DND-41 (cell line): ENCODE results near the gene CCT7.

ENCODE experiments used
- ATAC-seq: fragments of 200-7000 bp; cut with Tn5 transposase; 3 replicates; pipeline ENCODE4 v1.9.1; 2021; ENCODE audit warnings: low read depth; ENCODE audit not compliant: insufficient read depth
- DNase-seq: peaks from one replicate; pipeline ENCODE4 v3.0.0-alpha.2; 2020
- H2AFZ ChIP-seq: 2 replicates; pipeline ENCODE4 v1.6.0; 2012; ENCODE audit warnings: low read depth, low read length
- H3K27ac ChIP-seq: 2 replicates; pipeline ENCODE4 v1.5.1; 2012; ENCODE audit warnings: low read length, inconsistent platforms
- H3K27me3 ChIP-seq: fragments of 200-600 bp; sonication (generic); 2 replicates; pipeline ENCODE4 v1.6.0; 2012; ENCODE audit warnings: low read length, mild to moderate bottlenecking, inconsistent platforms; ENCODE audit not compliant: insufficient read depth, poor library complexity
- H3K36me3 ChIP-seq: 2 replicates; pipeline ENCODE4 v1.5.1; 2012; ENCODE audit warnings: low read length, inconsistent platforms; ENCODE audit not compliant: insufficient read depth
- H3K4me1 ChIP-seq: 2 replicates; pipeline ENCODE4 v1.5.1; 2012; ENCODE audit warnings: mild to moderate bottlenecking, low read length; ENCODE audit not compliant: insufficient read depth
- H3K4me2 ChIP-seq: 2 replicates; pipeline ENCODE4 v1.6.0; 2012; ENCODE audit warnings: mild to moderate bottlenecking, moderate library complexity, low read length, inconsistent platforms; ENCODE audit not compliant: insufficient read depth
- H3K4me3 ChIP-seq, 2 experiments: fragments of 200-600 bp in 1 of 2; shearing (Covaris generic) in 1 of 2; 2 replicates each; pipeline ENCODE4 v1.5.1; 2012 to 2016; ENCODE audit warnings: inconsistent platforms in 2 of 2, low read length in 2 of 2, mild to moderate bottlenecking in 2 of 2, low read depth in 1 of 2, moderate library complexity in 1 of 2
- H3K79me2 ChIP-seq: 2 replicates; pipeline ENCODE4 v1.6.0; 2012; ENCODE audit warnings: low read length, inconsistent platforms; ENCODE audit not compliant: insufficient read depth
- H3K9ac ChIP-seq: 2 replicates; pipeline ENCODE4 v1.6.0; 2012; ENCODE audit warnings: low read depth, mild to moderate bottlenecking, inconsistent platforms, low read length, moderate library complexity
- H3K9me3 ChIP-seq: 2 replicates; pipeline ENCODE4 v1.5.1; 2012; ENCODE audit warnings: low read length, moderate library complexity, mild to moderate bottlenecking, inconsistent platforms; ENCODE audit not compliant: insufficient read depth, severe bottlenecking
- H4K20me1 ChIP-seq: 2 replicates; pipeline ENCODE4 v1.6.0; 2012; ENCODE audit warnings: low read length; ENCODE audit not compliant: insufficient read depth
- CTCF ChIP-seq: IDR thresholded peaks from 2 replicates; pipeline ENCODE4 v1.5.1; 2012; ENCODE audit warnings: borderline replicate concordance, low read length, moderate library complexity, mild to moderate bottlenecking; ENCODE audit not compliant: poor library complexity, severe bottlenecking; ENCODE audit errors: extremely low read depth
- EZH2 ChIP-seq: IDR thresholded peaks from 3 replicates; pipeline ENCODE4 v1.6.1; 2012; ENCODE audit warnings: borderline replicate concordance, low read depth, mild to moderate bottlenecking, moderate library complexity, low read length, inconsistent platforms; ENCODE audit not compliant: severe bottlenecking

CCT7 gene

DNA sequence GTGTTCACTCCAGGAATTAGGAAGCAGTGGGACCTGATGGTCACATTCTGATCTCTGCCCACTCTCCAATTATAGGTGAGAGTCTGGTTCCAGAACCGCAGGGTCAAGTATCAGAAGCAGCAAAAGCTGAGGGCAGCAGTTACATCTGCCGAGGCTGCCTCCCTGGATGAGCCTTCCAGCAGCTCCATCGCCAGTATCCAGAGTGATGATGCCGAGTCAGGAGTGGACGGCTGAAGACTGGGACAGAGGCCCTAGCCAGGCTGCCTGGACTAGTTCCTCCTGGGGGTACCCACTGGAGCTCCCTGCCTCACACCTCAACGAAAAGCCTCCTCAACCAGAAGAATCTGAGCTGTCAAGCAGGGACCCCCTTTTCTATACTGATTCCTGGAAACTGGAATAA, 23.4 kb upstream of the CCT7 start:
- H3K4me3 ChIP-seq = no peak overlapping the region
- no peaks in the 10 kb centered on the region for H4K20me1 ChIP-seq
- no peaks in the 10 kb centered on the region for H3K9me3 ChIP-seq
- no peak overlapping the region for H3K27ac ChIP-seq
- DNase-seq = no peak
- H3K4me1 ChIP-seq = peaks cover 30% of the 10 kb centered on the region
- no peak overlapping the region for H3K9ac ChIP-seq
- no peak overlapping the region for H3K4me2 ChIP-seq
- H3K36me3 ChIP-seq = no peaks in the 10 kb centered on the region
- H3K27me3 ChIP-seq = no peaks in the 10 kb centered on the region
- H3K79me2 ChIP-seq = peaks cover 22% of the 10 kb centered on the region
- no peak overlapping the region for H2AFZ ChIP-seq
- no peak for ATAC-seq
- TF ChIP-seq CTCF = no peak
- no peak for TF ChIP-seq EZH2

- peaks cover 34% of the 10 kb centered on the region for H3K4me1 ChIP-seq
- no peak overlapping the region for H3K4me3 ChIP-seq
- H2AFZ ChIP-seq = peak overlapping the region; percentile 74; the same call in 1 of the 2 replicates
- H3K27me3 ChIP-seq = no peaks in the 10 kb centered on the region
- TF ChIP-seq EZH2 = no peak
- TF ChIP-seq CTCF = no peak
- ATAC-seq = no peak
- no peaks in the 10 kb centered on the region for H4K20me1 ChIP-seq
- H3K27ac ChIP-seq = no peak overlapping the region
- no peak overlapping the region for H3K9ac ChIP-seq
- H3K4me2 ChIP-seq = no peak overlapping the region
- no peaks in the 10 kb centered on the region for H3K36me3 ChIP-seq
- no peak for DNase-seq
- no peaks in the 10 kb centered on the region for H3K9me3 ChIP-seq
- peaks cover 34% of the 10 kb centered on the region for H3K79me2 ChIP-seq
Observed at GRCh38 chr2:73212098-73212447, 22.0 kb upstream of the CCT7 start.

- Histone ChIP-seq H3K36me3 (no peaks in the 10 kb centered on the region), H3K4me1 (peaks cover 34% of the 10 kb centered on the region), H3K9me3 (no peaks in the 10 kb centered on the region), H3K4me3 (peak overlapping the region in 1 of 2 experiments; percentile 82; a peak in 1 of 4 replicates), H3K9ac (no peak overlapping the region; the same call in 1 of the 2 replicates), H3K79me2 (peaks cover 40% of the 10 kb centered on the region), H3K4me2 (peak overlapping the region; percentile 87), H3K27ac (no peak overlapping the region), H4K20me1 (no peaks in the 10 kb centered on the region), H3K27me3 (no peaks in the 10 kb centered on the region), H2AFZ (peak overlapping the region; percentile 74)
- DNase-seq = peak; percentile 80
- peak; percentile 82 for ATAC-seq
- TF ChIP-seq EZH2 (no peak), CTCF (peak; percentile 94)
Observed at GRCh38 chr2:73212448-73213176, 21.5 kb upstream of the CCT7 start.
